Measurements from ENCODE around the gene DNM1. TPM values are rescaled to one million over a fixed set of nuclear protein-coding genes. Genes with fewer than 3 reads are reported as not detected.
A peak's percentile ranks its signal among the peaks of the same experiment; 100 is the strongest.

The DNM1 gene
- total and polyA plus RNA-seq, 2 experiments from 2014 or later, result 14.4 to 37.2 TPM

DNA sequence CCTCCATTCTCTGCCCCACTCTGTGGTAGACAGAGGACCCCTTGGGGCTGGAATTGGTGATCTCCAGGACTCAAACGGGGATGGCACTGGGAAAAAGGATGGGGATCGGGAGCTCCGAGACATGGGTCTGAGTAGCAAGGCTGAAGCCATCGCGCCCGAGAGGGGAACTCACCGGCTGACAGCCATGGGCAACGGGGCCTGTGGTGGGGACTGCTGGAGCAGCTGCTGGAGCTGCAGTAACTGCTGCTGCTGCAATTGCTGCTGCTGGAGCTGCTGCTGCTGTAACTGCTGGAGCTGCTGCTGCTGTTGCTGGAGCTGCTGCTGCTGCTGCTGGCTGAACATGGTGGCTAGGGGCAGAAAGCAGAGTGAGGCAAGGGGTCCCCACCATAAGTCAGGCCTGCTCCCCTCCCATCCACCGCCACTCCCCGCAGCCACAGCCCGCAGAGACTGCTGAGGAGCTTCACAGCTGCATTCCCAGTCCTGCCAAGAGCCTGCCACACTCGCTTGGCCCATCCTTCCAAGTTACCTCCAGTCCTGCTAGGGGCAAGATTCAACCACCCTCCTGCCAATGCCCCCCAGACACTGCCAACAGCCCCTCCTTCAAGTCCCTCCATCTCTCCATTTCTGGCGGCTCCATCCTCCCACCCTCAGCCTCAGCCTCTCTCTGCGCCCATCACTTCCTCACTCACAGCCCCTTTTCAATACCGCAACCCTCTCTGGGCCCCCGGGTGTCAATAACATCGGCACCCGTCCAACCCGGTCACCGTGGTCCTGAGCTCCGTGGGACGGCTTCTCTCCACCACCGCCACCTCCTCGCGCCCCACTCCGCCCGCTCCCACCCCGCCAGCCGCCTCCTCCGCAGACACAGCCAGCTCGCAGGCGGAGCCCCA is 12.4 kb upstream of the DNM1 start:
- no peaks in the 10 kb centered on the region for H3K27me3 ChIP-seq
- WGBS (ENCODE audit: low lambda C conversion rate, missing lambda C conversion rate), result 34% methylated on average over 22 of the region's 32 CpGs
- no peak for DNase-seq (ENCODE audit: low spot score)
- H3K9me2 ChIP-seq (replicated peaks; ENCODE audit: insufficient read depth), result no peaks in the 10 kb centered on the region
- H3K27ac ChIP-seq, result peak overlapping the region; percentile 81
- H3K4me2 ChIP-seq, result peak overlapping the region; percentile 94
- H2AFZ ChIP-seq, result peak overlapping the region; percentile 99
- no peaks in the 10 kb centered on the region for H4K20me1 ChIP-seq (ENCODE audit: insufficient read depth, poor library complexity, severe bottlenecking)
- H3K36me3 ChIP-seq (replicated peaks; ENCODE audit: insufficient read depth, low read depth), result no peaks in the 10 kb centered on the region
- peak overlapping the region; percentile 73 for H3K4me3 ChIP-seq
- peaks cover 9% of the 10 kb centered on the region for H3K4me1 ChIP-seq (ENCODE audit: insufficient read depth)
- H3K9me3 ChIP-seq (ENCODE audit: low read depth), result no peaks in the 10 kb centered on the region
- H3K79me2 ChIP-seq, result peaks cover 39% of the 10 kb centered on the region
- TF ChIP-seq EZH2 (IDR thresholded peaks at IDR 0.05; ENCODE audit: borderline replicate concordance) (no peak), EZH2phosphoT487 (IDR thresholded peaks at IDR 0.05; ENCODE audit: low read depth, severe bottlenecking, unreplicated experiment) (no peak)
- TF ChIP-seq, protein P1, sequence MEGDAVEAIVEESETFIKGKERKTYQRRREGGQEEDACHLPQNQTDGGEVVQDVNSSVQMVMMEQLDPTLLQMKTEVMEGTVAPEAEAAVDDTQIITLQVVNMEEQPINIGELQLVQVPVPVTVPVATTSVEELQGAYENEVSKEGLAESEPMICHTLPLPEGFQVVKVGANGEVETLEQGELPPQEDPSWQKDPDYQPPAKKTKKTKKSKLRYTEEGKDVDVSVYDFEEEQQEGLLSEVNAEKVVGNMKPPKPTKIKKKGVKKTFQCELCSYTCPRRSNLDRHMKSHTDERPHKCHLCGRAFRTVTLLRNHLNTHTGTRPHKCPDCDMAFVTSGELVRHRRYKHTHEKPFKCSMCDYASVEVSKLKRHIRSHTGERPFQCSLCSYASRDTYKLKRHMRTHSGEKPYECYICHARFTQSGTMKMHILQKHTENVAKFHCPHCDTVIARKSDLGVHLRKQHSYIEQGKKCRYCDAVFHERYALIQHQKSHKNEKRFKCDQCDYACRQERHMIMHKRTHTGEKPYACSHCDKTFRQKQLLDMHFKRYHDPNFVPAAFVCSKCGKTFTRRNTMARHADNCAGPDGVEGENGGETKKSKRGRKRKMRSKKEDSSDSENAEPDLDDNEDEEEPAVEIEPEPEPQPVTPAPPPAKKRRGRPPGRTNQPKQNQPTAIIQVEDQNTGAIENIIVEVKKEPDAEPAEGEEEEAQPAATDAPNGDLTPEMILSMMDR (IDR thresholded peaks at IDR 0.05; ENCODE audit: poor library complexity), result no peak

DNA sequence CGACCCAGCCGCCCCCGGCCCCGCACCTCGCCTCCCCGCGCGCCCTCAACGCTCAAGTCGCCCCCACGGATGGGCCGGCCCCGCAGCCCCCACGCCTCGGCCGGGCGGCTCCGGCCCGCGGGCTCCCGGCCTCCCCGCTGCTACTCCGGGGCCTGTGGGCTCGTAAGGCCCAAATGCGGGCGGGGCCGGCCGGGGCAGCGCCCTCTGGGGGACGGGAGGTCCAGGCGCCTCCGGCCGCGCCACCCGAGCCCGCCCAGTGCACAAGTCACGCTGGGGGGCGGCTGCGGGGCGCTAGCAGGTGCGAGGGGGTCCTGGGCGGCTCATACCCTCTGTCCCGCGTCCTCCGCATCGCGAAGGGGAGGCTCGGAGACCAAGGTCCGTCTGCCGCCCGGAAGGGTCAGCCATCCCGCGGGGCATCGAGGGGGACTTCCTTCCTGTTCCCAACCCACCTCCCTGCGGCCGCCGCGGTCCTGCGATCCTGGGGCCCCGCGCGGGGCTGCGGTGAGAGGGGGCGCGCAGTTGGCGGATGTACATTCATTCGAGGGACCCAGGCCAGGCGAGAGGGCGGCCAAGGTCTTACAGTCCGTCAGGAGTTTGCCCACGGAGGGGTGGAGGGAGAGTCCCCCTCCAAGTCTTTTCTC is 11.7 kb upstream of the DNM1 start, which contains the start of gene CIZ1:
TSS of gene CIZ1 (minus strand) at position 167 of the 641 bp plus-strand sequence. CDS start 715 bp downstream, outside the sequence.
- H3K4me1 ChIP-seq (ENCODE audit: insufficient read depth), result peaks cover 9% of the 10 kb centered on the region
- WGBS (ENCODE audit: low lambda C conversion rate, missing lambda C conversion rate), result under 1% methylated on average over 41 of the region's 71 CpGs
- no peaks in the 10 kb centered on the region for H3K9me2 ChIP-seq (replicated peaks; ENCODE audit: insufficient read depth)
- peak within 1 kb of the TSS; percentile 94 for H3K4me2 ChIP-seq
- H4K20me1 ChIP-seq (ENCODE audit: insufficient read depth, poor library complexity, severe bottlenecking), result no peaks in the 10 kb centered on the region
- no peaks in the 10 kb centered on the region for H3K36me3 ChIP-seq (replicated peaks; ENCODE audit: insufficient read depth, low read depth)
- peaks cover 39% of the 10 kb centered on the region for H3K79me2 ChIP-seq
- H3K4me3 ChIP-seq, result peak within 1 kb of the TSS; percentile 73
- H2AFZ ChIP-seq, result peak within 1 kb of the TSS; percentile 99
- no peak for TF ChIP-seq EZH2 (IDR thresholded peaks at IDR 0.05; ENCODE audit: borderline replicate concordance)
- TF ChIP-seq EZH2phosphoT487 (IDR thresholded peaks at IDR 0.05; ENCODE audit: low read depth, severe bottlenecking, unreplicated experiment), result no peak
- TF ChIP-seq, protein P1 (IDR thresholded peaks at IDR 0.05; ENCODE audit: poor library complexity), result peak; percentile 81
- peak; percentile 93 for DNase-seq (ENCODE audit: low spot score)
- no peaks in the 10 kb centered on the region for H3K9me3 ChIP-seq (ENCODE audit: low read depth)
- H3K27ac ChIP-seq, result peak within 1 kb of the TSS; percentile 81
- no peaks in the 10 kb centered on the region for H3K27me3 ChIP-seq

DNA sequence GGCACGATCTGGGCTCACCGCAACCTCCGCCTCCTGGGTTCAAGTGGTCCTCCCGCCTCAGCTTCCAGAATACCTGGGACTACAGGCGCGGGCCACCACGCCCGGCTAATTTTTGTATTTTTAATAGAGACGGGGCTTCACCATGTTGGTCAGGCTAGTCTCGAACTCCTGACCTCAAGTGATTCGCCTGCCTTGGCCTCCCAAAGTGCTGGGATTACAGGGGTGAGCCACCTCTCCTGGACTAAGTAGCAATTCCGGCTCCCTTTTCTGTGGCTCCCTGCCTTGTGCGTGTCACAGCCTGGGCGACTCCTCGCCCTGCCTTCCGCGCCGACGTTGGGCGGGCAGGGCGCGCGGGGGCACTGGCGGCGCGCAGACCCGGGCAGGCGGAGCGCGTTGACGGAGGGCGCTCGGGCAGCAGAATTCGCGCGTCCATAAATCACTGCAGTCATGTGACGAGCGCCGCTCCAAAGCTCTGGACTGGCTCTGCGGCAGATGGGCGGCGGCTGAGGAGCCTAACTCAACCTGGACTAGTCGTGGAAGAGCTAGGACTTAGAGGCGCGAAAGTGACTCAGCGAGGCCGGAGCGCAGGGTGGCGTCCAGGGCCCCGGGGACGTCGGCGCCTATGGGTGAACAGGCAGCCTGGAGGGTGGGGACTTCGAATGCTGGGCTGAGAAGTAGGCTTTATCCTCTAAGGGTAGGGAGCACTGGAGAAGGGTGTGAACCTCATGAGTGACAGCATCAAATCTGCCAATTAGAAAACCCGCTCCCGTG is 10.4 kb upstream of the DNM1 start:
- no peak overlapping the region for H3K4me3 ChIP-seq
- no peak for DNase-seq (ENCODE audit: low spot score)
- no peak overlapping the region for H2AFZ ChIP-seq
- H3K36me3 ChIP-seq (replicated peaks; ENCODE audit: insufficient read depth, low read depth), result no peaks in the 10 kb centered on the region
- TF ChIP-seq EZH2phosphoT487 (IDR thresholded peaks at IDR 0.05; ENCODE audit: low read depth, severe bottlenecking, unreplicated experiment) (no peak), EZH2 (IDR thresholded peaks at IDR 0.05; ENCODE audit: borderline replicate concordance) (no peak)
- TF ChIP-seq, protein P1 (IDR thresholded peaks at IDR 0.05; ENCODE audit: poor library complexity), result no peak
- H3K27ac ChIP-seq, result no peak overlapping the region
- peak overlapping the region; percentile 94 for H3K4me2 ChIP-seq
- no peaks in the 10 kb centered on the region for H3K9me3 ChIP-seq (ENCODE audit: low read depth)
- WGBS (ENCODE audit: low lambda C conversion rate, missing lambda C conversion rate), result 98% methylated on average over 56 of the region's 56 CpGs
- no peaks in the 10 kb centered on the region for H3K27me3 ChIP-seq
- peaks cover 33% of the 10 kb centered on the region for H3K79me2 ChIP-seq
- peaks cover 9% of the 10 kb centered on the region for H3K4me1 ChIP-seq (ENCODE audit: insufficient read depth)
- no peaks in the 10 kb centered on the region for H3K9me2 ChIP-seq (replicated peaks; ENCODE audit: insufficient read depth)
- H4K20me1 ChIP-seq (ENCODE audit: insufficient read depth, poor library complexity, severe bottlenecking), result no peaks in the 10 kb centered on the region
